ENCODE data around the gene SKI.

DNA sequence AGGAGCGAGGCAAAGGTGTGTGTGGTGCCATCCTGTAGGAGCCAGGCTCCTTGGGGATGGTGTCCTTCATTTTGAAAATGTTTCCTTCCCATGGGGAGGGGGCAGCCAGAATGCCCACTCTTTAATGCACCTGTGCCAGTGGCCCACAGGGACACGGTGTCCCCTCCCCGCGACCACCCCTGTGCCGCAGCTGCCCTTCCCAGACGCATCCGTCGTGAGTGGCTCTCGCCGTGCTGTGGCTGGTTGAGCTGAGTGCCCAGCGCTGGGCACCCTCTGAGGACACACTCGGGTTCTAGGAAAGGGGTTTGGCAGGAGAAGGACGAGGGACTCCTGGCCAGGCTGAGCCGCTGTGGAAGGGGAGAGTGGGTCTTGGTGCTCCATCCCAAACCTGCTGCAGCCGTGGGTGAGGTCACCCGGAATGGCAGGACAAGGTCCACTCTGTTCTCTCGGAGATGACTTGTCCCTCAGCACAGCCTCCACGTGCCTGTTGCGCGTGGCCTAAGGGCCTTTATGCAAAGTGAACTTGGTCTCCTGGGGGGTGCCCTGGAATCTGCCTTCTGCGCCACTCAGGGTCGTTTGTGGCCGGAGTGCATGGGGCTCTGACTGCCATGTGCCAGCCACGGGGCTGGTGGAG lies 74.3 kb downstream of the SKI start:
- TF ChIP-seq NR3C1 (CRISPR knock-in tag; IDR thresholded peaks at IDR 0.05) (no peak), ZNF133 (CRISPR knock-in tag; IDR thresholded peaks at IDR 0.05) (no peak), TBL1XR1 (IDR thresholded peaks at IDR 0.05; ENCODE audit: low read length in 2 of 2) (no peak)

Data from K562 (cell line).